GM13976 (cell line): ENCODE data around the gene C9orf50.

Experiments
- DNase-seq: peaks from one replicate; pipeline ENCODE4 v3.0.0; 2012; ENCODE audit warnings: low spot score
- CTCF ChIP-seq: IDR thresholded peaks from 2 replicates; pipeline ENCODE4 v1.5.1; 2012; ENCODE audit warnings: borderline replicate concordance, mild to moderate bottlenecking; ENCODE audit not compliant: insufficient read depth; ENCODE audit errors: extremely low read depth, missing control alignments, control extremely low read depth
- in situ Hi-C: fragments of 300-500 bp; cut with MboI; formaldehyde crosslinking; loops from one replicate; pipeline ENCODE4 v1.12.0; 2022; ENCODE audit warnings: low sequenced_read_pairs, mixed read lengths, inconsistent platforms; ENCODE audit not compliant: unreplicated experiment

C9orf50 gene

GRCh38 chr9:129608561-129609481, 12.1 kb downstream of the C9orf50 start:
- in situ Hi-C loops = no loop called here
- TF ChIP-seq CTCF = no peak
- DNase-seq = no peak

GRCh38 chr9:129607027-129607387, 13.9 kb downstream of the C9orf50 start:
- DNase-seq = no peak
- TF ChIP-seq CTCF = no peak
- in situ Hi-C loops = no loop called here

- in situ Hi-C loops = no loop called here
- no peak for TF ChIP-seq CTCF
- DNase-seq = no peak
These were observed 14.5 kb downstream of the C9orf50 start for GRCh38 chr9:129606161-129607026.

GRCh38 chr9:129604766-129605163, 16.1 kb downstream of the C9orf50 start:
- no peak for TF ChIP-seq CTCF
- no peak for DNase-seq
- in situ Hi-C loops = no loop called here

- DNase-seq = no peak
- in situ Hi-C loops = no loop called here
- no peak for TF ChIP-seq CTCF
These were observed 16.7 kb downstream of the C9orf50 start for GRCh38 chr9:129604056-129604765.

GRCh38 chr9:129602598-129603415, 18.1 kb downstream of the C9orf50 start:
- TF ChIP-seq CTCF = no peak
- in situ Hi-C loops = no loop called here
- peak; percentile 46 for DNase-seq
